ENCODE results near the gene OR1M1. TPM values are rescaled to one million over a fixed set of nuclear protein-coding genes. Genes with fewer than 3 reads are reported as not detected.

OR1M1 gene
- total and polyA plus RNA-seq, 9 of the 15 experiments (the other 6 are each of a cell fraction or from before 2014, with no cell fraction given): not detected

DNA sequence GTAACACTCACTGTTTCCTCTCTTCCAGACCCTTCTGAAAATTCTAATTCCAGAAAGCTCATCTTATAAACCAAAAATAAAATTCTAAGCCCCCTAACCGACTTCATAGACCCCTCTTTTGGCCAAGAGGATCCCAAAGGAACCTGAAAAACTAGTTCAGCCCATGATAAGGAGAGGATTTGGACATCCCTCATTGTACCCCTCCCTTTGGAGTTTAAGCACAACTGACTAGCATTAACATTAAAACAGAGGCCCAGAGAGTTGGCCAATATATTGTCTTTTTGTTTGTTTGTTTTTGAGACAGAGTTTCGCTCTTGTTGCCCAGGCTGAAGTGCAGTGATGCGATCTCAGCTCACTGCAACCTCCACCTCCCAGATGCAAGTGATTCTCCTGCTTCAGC is 42.4 kb upstream of the OR1M1 start:
- H3K27ac ChIP-seq (ENCODE audit: extremely low read depth, low read depth, low read length): no peak overlapping the region
- 4% methylated on average over 3 of the region's 3 CpGs for WGBS (ENCODE audit: insufficient coverage, low coverage, missing lambda C conversion rate)
- no peak overlapping the region for H3K4me3 ChIP-seq
- intact Hi-C loops (cut with micrococcal nuclease) (no loop called here), in situ Hi-C loops (cut with MboI) (no loop called here)
- no peaks in the 10 kb centered on the region for H3K79me2 ChIP-seq (ENCODE audit: control insufficient read depth, insufficient read depth, low read length)
- H3K9me1 ChIP-seq (ENCODE audit: control insufficient read depth, insufficient read depth, low read length): no peaks in the 10 kb centered on the region
- H3K27me3 ChIP-seq (ENCODE audit: control insufficient read depth in 2 of 2, insufficient read depth in 2 of 2, low read length in 2 of 2): peaks cover 3 to 27% of the 10 kb centered on the region in 2 experiments; a peak in 4 of 5 replicates
- H3K36me3 ChIP-seq (ENCODE audit: control insufficient read depth, insufficient read depth, low read length): no peaks in the 10 kb centered on the region
- H3K4me2 ChIP-seq (ENCODE audit: insufficient read depth, low read length): no peak overlapping the region
- ATAC-seq: no peak
- no peaks in the 10 kb centered on the region for H3K4me1 ChIP-seq (replicated peaks in 1 of 2; ENCODE audit: control insufficient read depth in 2 of 2, insufficient read depth in 2 of 2, low read length in 2 of 2)
- no peaks in the 10 kb centered on the region for H4K20me1 ChIP-seq (replicated peaks; ENCODE audit: control insufficient read depth, insufficient read depth, low read length)
- no peaks in the 10 kb centered on the region for H3K9me3 ChIP-seq (replicated peaks; ENCODE audit: control insufficient read depth, insufficient read depth, low read depth, low read length)
- FAIRE-seq: no peak
- TF ChIP-seq SRSF9 (IDR thresholded peaks at IDR 0.05; ENCODE audit: borderline replicate concordance, low read depth, low read length): no peak
- no peak for TF ChIP-seq SFPQ (IDR thresholded peaks at IDR 0.05; ENCODE audit: low read depth, low read length)
- no peak for TF ChIP-seq NCOA1 (IDR thresholded peaks at IDR 0.05; ENCODE audit: low read depth)
- TF ChIP-seq, protein P1, sequence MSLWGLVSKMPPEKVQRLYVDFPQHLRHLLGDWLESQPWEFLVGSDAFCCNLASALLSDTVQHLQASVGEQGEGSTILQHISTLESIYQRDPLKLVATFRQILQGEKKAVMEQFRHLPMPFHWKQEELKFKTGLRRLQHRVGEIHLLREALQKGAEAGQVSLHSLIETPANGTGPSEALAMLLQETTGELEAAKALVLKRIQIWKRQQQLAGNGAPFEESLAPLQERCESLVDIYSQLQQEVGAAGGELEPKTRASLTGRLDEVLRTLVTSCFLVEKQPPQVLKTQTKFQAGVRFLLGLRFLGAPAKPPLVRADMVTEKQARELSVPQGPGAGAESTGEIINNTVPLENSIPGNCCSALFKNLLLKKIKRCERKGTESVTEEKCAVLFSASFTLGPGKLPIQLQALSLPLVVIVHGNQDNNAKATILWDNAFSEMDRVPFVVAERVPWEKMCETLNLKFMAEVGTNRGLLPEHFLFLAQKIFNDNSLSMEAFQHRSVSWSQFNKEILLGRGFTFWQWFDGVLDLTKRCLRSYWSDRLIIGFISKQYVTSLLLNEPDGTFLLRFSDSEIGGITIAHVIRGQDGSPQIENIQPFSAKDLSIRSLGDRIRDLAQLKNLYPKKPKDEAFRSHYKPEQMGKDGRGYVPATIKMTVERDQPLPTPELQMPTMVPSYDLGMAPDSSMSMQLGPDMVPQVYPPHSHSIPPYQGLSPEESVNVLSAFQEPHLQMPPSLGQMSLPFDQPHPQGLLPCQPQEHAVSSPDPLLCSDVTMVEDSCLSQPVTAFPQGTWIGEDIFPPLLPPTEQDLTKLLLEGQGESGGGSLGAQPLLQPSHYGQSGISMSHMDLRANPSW (CRISPR knock-in tag; IDR thresholded peaks at IDR 0.05): no peak
- no peak for TF ChIP-seq CHD1 (IDR thresholded peaks at IDR 0.05; ENCODE audit: low read length)
- no peak for TF ChIP-seq ZC3H4 (CRISPR knock-in tag; IDR thresholded peaks at IDR 0.05; ENCODE audit: borderline replicate concordance)
- no peak for TF ChIP-seq THAP7 (CRISPR knock-in tag; IDR thresholded peaks at IDR 0.05)
- TF ChIP-seq, protein P2, sequence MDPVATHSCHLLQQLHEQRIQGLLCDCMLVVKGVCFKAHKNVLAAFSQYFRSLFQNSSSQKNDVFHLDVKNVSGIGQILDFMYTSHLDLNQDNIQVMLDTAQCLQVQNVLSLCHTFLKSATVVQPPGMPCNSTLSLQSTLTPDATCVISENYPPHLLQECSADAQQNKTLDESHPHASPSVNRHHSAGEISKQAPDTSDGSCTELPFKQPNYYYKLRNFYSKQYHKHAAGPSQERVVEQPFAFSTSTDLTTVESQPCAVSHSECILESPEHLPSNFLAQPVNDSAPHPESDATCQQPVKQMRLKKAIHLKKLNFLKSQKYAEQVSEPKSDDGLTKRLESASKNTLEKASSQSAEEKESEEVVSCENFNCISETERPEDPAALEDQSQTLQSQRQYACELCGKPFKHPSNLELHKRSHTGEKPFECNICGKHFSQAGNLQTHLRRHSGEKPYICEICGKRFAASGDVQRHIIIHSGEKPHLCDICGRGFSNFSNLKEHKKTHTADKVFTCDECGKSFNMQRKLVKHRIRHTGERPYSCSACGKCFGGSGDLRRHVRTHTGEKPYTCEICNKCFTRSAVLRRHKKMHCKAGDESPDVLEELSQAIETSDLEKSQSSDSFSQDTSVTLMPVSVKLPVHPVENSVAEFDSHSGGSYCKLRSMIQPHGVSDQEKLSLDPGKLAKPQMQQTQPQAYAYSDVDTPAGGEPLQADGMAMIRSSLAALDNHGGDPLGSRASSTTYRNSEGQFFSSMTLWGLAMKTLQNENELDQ (CRISPR knock-in tag; IDR thresholded peaks at IDR 0.05; ENCODE audit: borderline replicate concordance): no peak
- no peak for TF ChIP-seq POLR2AphosphoS2 (IDR thresholded peaks at IDR 0.05; ENCODE audit: low read length)
- no peak for TF ChIP-seq FOS (IDR thresholded peaks at IDR 0.05; ENCODE audit: extremely low read depth, insufficient read length)
- no peak for TF ChIP-seq ZKSCAN1 (IDR thresholded peaks at IDR 0.05; ENCODE audit: low read depth, low read length)
- no peak for TF ChIP-seq GABPB2 (CRISPR knock-in tag; conservative IDR thresholded peaks at IDR 0.05)
- H3K9ac ChIP-seq (ENCODE audit: insufficient read depth in 1 of 2, low read depth in 2 of 2, low read length in 2 of 2): no peak overlapping the region
- no TSS peak for BruUV-seq (replicated peaks)
- DNase-seq (ENCODE audit: extremely low read depth in 1 of 4, low spot score in 3 of 4): no peak
- ChIA-PET POLR2A (no interaction called here), CTCF (ENCODE audit: low intra/inter-chr PET ratio) (no interaction called here)
- no peak overlapping the region for H2AFZ ChIP-seq (ENCODE audit: low read depth, low read length)

Data from K562 (cell line).